Measurements from ENCODE around the gene KLF16. TPM values are rescaled to one million over a fixed set of nuclear protein-coding genes. Genes with fewer than 3 reads are reported as not detected.

KLF16 gene
- total and polyA plus RNA-seq, 9 of the 15 experiments (the other 6 are each of a cell fraction or from before 2014, with no cell fraction given) = 0.04 to 60.4 (median 6.8) TPM

DNA sequence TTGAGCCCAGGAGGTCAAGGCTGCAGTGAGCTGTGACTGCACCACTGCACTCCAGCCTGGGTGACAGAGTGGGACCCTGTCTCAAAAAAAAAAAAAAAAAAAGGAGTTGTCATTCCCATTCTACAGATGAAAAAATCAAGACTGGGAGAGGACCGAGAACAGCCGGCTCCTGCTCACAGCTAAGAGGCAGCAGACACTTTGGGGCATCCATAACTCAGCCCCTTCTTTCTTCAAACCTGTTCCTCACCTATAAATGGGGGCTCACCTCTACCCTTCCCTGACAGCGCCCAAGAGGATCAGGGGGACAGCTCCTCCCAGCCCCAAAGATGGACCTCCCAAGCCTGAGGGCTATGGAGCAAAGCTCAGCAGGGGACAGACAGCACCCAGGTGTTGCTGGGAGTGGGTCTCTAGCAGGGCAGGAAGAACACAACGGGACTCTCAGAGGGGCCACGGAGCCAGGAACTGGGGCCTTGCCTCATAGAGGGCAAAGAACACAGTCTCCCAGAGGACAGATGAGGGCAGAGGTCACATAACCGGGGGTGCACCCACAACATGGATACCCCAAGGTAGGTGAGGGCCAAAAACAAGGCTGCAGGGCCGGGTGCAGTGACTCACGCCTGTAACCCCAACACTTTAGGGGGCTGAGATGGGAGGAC, 3.4 kb upstream of the KLF16 start (continued):
- TF ChIP-seq MEF2A (IDR thresholded peaks at IDR 0.05; ENCODE audit: control insufficient read depth, low read depth, low read length) (no peak), ZNF316 (IDR thresholded peaks at IDR 0.05) (no peak), BRCA1 (IDR thresholded peaks at IDR 0.05) (no peak), BRCA1 (CRISPR knock-in tag; IDR thresholded peaks at IDR 0.05) (no peak), ELK3 (CRISPR knock-in tag; IDR thresholded peaks at IDR 0.05) (no peak), ZNF263 (CRISPR knock-in tag; IDR thresholded peaks at IDR 0.05; ENCODE audit: borderline replicate concordance) (no peak), GATAD2A (IDR thresholded peaks at IDR 0.05) (no peak), CTCFL (IDR thresholded peaks at IDR 0.05; ENCODE audit: borderline replicate concordance, insufficient read depth, low read depth, low read length, poor library complexity, severe bottlenecking) (no peak), SMARCB1 (IDR thresholded peaks at IDR 0.05; ENCODE audit: insufficient read length, low read depth) (no peak), MECOM (CRISPR knock-in tag; IDR thresholded peaks at IDR 0.05) (no peak), MXI1 (IDR thresholded peaks at IDR 0.05; ENCODE audit: low read depth, low read length) (no peak), ZNF197 (CRISPR knock-in tag; IDR thresholded peaks at IDR 0.05; ENCODE audit: low read depth) (no peak), HCFC1 (IDR thresholded peaks at IDR 0.05; ENCODE audit: low read depth, low read length) (no peak), KDM1A (IDR thresholded peaks at IDR 0.05) (peak; percentile 2 to 30; a peak in 1 of 4 replicates)
- TF ChIP-seq, protein P1, sequence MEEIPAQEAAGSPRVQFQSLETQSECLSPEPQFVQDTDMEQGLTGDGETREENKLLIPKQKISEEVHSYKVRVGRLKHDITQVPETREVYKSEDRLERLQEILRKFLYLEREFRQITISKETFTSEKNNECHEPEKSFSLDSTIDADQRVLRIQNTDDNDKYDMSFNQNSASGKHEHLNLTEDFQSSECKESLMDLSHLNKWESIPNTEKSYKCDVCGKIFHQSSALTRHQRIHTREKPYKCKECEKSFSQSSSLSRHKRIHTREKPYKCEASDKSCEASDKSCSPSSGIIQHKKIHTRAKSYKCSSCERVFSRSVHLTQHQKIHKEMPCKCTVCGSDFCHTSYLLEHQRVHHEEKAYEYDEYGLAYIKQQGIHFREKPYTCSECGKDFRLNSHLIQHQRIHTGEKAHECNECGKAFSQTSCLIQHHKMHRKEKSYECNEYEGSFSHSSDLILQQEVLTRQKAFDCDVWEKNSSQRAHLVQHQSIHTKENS (CRISPR knock-in tag; IDR thresholded peaks at IDR 0.05) = no peak
- TF ChIP-seq, protein P2, sequence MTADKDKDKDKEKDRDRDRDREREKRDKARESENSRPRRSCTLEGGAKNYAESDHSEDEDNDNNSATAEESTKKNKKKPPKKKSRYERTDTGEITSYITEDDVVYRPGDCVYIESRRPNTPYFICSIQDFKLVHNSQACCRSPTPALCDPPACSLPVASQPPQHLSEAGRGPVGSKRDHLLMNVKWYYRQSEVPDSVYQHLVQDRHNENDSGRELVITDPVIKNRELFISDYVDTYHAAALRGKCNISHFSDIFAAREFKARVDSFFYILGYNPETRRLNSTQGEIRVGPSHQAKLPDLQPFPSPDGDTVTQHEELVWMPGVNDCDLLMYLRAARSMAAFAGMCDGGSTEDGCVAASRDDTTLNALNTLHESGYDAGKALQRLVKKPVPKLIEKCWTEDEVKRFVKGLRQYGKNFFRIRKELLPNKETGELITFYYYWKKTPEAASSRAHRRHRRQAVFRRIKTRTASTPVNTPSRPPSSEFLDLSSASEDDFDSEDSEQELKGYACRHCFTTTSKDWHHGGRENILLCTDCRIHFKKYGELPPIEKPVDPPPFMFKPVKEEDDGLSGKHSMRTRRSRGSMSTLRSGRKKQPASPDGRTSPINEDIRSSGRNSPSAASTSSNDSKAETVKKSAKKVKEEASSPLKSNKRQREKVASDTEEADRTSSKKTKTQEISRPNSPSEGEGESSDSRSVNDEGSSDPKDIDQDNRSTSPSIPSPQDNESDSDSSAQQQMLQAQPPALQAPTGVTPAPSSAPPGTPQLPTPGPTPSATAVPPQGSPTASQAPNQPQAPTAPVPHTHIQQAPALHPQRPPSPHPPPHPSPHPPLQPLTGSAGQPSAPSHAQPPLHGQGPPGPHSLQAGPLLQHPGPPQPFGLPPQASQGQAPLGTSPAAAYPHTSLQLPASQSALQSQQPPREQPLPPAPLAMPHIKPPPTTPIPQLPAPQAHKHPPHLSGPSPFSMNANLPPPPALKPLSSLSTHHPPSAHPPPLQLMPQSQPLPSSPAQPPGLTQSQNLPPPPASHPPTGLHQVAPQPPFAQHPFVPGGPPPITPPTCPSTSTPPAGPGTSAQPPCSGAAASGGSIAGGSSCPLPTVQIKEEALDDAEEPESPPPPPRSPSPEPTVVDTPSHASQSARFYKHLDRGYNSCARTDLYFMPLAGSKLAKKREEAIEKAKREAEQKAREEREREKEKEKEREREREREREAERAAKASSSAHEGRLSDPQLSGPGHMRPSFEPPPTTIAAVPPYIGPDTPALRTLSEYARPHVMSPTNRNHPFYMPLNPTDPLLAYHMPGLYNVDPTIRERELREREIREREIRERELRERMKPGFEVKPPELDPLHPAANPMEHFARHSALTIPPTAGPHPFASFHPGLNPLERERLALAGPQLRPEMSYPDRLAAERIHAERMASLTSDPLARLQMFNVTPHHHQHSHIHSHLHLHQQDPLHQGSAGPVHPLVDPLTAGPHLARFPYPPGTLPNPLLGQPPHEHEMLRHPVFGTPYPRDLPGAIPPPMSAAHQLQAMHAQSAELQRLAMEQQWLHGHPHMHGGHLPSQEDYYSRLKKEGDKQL (CRISPR knock-in tag; IDR thresholded peaks at IDR 0.05; ENCODE audit: borderline replicate concordance) = no peak
- TF ChIP-seq, protein P3, sequence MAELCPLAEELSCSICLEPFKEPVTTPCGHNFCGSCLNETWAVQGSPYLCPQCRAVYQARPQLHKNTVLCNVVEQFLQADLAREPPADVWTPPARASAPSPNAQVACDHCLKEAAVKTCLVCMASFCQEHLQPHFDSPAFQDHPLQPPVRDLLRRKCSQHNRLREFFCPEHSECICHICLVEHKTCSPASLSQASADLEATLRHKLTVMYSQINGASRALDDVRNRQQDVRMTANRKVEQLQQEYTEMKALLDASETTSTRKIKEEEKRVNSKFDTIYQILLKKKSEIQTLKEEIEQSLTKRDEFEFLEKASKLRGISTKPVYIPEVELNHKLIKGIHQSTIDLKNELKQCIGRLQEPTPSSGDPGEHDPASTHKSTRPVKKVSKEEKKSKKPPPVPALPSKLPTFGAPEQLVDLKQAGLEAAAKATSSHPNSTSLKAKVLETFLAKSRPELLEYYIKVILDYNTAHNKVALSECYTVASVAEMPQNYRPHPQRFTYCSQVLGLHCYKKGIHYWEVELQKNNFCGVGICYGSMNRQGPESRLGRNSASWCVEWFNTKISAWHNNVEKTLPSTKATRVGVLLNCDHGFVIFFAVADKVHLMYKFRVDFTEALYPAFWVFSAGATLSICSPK (IDR thresholded peaks at IDR 0.05; ENCODE audit: borderline replicate concordance) = no peak
